SK-N-SH treated with all-trans-retinoic acid at 6 μM for 48 hours (cell line): ENCODE data around the gene PLXNC1.

Experiments used
- SNAI2 ChIP-seq: fragments of 250-450 bp; sonication (Bioruptor Pico); IDR thresholded peaks from 2 replicates; pipeline ENCODE4 v1.5.0; 2020; ENCODE audit warnings: mild to moderate bottlenecking, moderate library complexity
- TCF4 ChIP-seq: fragments of 250-450 bp; sonication (Bioruptor Pico); IDR thresholded peaks from 2 replicates; pipeline ENCODE4 v1.8.0; 2021; ENCODE audit warnings: mild to moderate bottlenecking, moderate library complexity, borderline replicate concordance
- TOX ChIP-seq: fragments of 250-450 bp; sonication (Bioruptor Pico); IDR thresholded peaks from 2 replicates; pipeline ENCODE4 v1.8.0; 2021; ENCODE audit warnings: mild to moderate bottlenecking, moderate library complexity, borderline replicate concordance
- TF ChIP-seq, protein P1 (sequence below): fragments of 250-450 bp; sonication (Bioruptor Pico); IDR thresholded peaks from 2 replicates; pipeline ENCODE4 v1.8.0; 2020; ENCODE audit warnings: mild to moderate bottlenecking, moderate library complexity, borderline replicate concordance

DNA sequence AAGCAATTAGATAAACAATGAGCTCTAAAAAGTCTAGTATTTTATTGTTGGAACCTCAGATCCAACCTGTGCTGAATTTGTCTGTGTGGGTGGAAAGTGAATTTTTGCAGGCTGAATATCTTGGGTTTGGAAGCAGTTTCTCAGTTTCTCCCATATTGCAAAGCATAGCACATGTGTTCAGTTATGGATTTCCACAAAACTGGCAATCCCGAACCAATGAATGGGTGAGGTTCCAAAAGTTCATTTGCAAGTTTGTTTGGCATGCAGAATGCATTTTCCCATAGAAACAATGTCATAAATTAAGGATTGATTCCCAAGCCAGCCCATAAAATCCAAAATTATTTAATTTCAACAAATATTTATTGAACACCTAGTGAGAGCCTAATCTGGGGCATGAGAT, 43.4 kb downstream of the PLXNC1 start:
- TF ChIP-seq, protein P1, sequence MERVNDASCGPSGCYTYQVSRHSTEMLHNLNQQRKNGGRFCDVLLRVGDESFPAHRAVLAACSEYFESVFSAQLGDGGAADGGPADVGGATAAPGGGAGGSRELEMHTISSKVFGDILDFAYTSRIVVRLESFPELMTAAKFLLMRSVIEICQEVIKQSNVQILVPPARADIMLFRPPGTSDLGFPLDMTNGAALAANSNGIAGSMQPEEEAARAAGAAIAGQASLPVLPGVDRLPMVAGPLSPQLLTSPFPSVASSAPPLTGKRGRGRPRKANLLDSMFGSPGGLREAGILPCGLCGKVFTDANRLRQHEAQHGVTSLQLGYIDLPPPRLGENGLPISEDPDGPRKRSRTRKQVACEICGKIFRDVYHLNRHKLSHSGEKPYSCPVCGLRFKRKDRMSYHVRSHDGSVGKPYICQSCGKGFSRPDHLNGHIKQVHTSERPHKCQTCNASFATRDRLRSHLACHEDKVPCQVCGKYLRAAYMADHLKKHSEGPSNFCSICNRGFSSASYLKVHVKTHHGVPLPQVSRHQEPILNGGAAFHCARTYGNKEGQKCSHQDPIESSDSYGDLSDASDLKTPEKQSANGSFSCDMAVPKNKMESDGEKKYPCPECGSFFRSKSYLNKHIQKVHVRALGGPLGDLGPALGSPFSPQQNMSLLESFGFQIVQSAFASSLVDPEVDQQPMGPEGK (CRISPR knock-in tag): no peak
- TF ChIP-seq TCF4 (CRISPR knock-in tag): no peak
- TF ChIP-seq TOX (CRISPR knock-in tag): no peak
- no peak for TF ChIP-seq SNAI2 (CRISPR knock-in tag)
